Esophagus squamous epithelium (tissue), 5 donors: ENCODE data around the gene GPC5. TPM values are rescaled to one million over a fixed set of nuclear protein-coding genes. Genes with fewer than 3 reads are reported as not detected.

Experiments
- DNase-seq: peaks from one replicate; lab custom pipeline; 2025; lab: John Stamatoyannopoulos, UW
- H3K27ac ChIP-seq, 4 donors: fragments of 200-600 bp; sonication (generic); one replicate each; pipeline ENCODE4 v1.5.1; 2016 to 2019; ENCODE audit warnings: mild to moderate bottlenecking in 1 of 4
- H3K27me3 ChIP-seq, 4 donors: fragments of 200-600 bp; sonication (generic); 1 replicate in 3 of 4; 2 replicates in 1 of 4; pipeline versions ENCODE4 v1.5.1 to v1.6.0; 2017 to 2021; ENCODE audit warnings: antibody characterized with exemption in 1 of 4
- H3K36me3 ChIP-seq, 3 donors: fragments of 200-600 bp; sonication (generic); one replicate each; pipeline ENCODE4 v1.5.1; 2016 to 2019
- H3K4me1 ChIP-seq, 3 donors: fragments of 200-600 bp; sonication (generic); one replicate each; pipeline ENCODE4 v1.5.1; 2017 to 2019
- H3K4me3 ChIP-seq, 4 donors: fragments of 200-600 bp; sonication (generic); 1 replicate in 3 of 4; 2 replicates in 1 of 4; pipeline ENCODE4 v1.5.1; 2016 to 2019; ENCODE audit warnings: mild to moderate bottlenecking in 2 of 4, moderate library complexity in 1 of 4
- H3K9me3 ChIP-seq, 3 donors: fragments of 200-600 bp; sonication (generic); one replicate each; pipeline ENCODE4 v1.5.1; 2016 to 2019
- CTCF ChIP-seq, 6 experiments: fragments of 450-650 bp in 4 of 6; fragments of 200-600 bp in 2 of 6; sonication (generic) in 2 of 6; IDR thresholded peaks; one replicate each; pipeline ENCODE4 v1.5.1; 2016 to 2019; ENCODE audit warnings: antibody characterized with exemption in 6 of 6, mild to moderate bottlenecking in 4 of 6, moderate library complexity in 4 of 6
- POLR2A ChIP-seq, 4 donors: fragments of 450-650 bp; IDR thresholded peaks; one replicate each; pipeline ENCODE4 v1.6.1; 2017; ENCODE audit warnings: antibody characterized with exemption in 4 of 4, mild to moderate bottlenecking in 4 of 4, moderate library complexity in 3 of 4
- WGBS, 2 donors: methylation state at CpG; one replicate each; pipeline ENCODE4 v1.1.5; 2018; 5-methylcytosine and 5-hydroxymethylcytosine counted together
- intact Hi-C: fragments of 100-400 bp; cut with DNase I; formaldehyde crosslinking; loops from one replicate; pipeline ENCODE4 v1.15.0; 2022
- total RNA-seq, 4 donors: library from RNA; depleted of rRNA; stranded (reverse); fragments of >200 nt; gene quantifications; one replicate each; pipeline ENCODE4 v1.1.0, GENCODE V29; 2016
- donor health status: DM: yes; HTN: yes; CAD: no.

Gene GPC5
- total RNA-seq, 4 donors from 2014 or later = not detected

- H3K27ac ChIP-seq = no peak overlapping the region
- no peak for DNase-seq
- peaks cover 0 to 59% (median 11%) of the 10 kb centered on the region in 3 donors for H3K36me3 ChIP-seq
- H3K9me3 ChIP-seq = no peaks in the 10 kb centered on the region
- TF ChIP-seq CTCF (IDR thresholded peaks at IDR 0.05) (no peak), POLR2A (IDR thresholded peaks at IDR 0.05) (no peak)
- H3K4me3 ChIP-seq = no peak overlapping the region
- intact Hi-C loops = no loop called here
- H3K27me3 ChIP-seq = no peaks in the 10 kb centered on the region
- WGBS, 2 donors = 67 to 75% methylated on average over 6 of the region's 6 CpGs
- peaks cover 0 to 13% (median 0%) of the 10 kb centered on the region in 3 donors for H3K4me1 ChIP-seq
These were observed 41.4 kb upstream of the GPC5 start for GRCh38 chr13:91356919-91357612.

GRCh38 chr13:91357613-91358386, 40.6 kb upstream of the GPC5 start:
- Histone ChIP-seq H3K4me1 (peaks cover 0 to 12% (median 0%) of the 10 kb centered on the region in 3 donors), H3K27ac (no peak overlapping the region), H3K27me3 (no peaks in the 10 kb centered on the region), H3K36me3 (peaks cover 0 to 52% (median 11%) of the 10 kb centered on the region in 3 donors), H3K9me3 (no peaks in the 10 kb centered on the region), H3K4me3 (no peak overlapping the region)
- no peak for DNase-seq
- intact Hi-C loops = no loop called here
- WGBS, 2 donors = 51 to 60% methylated on average over 7 of the region's 7 CpGs
- no peak for TF ChIP-seq CTCF (IDR thresholded peaks at IDR 0.05)
- no peak for TF ChIP-seq POLR2A (IDR thresholded peaks at IDR 0.05)

GRCh38 chr13:91358387-91358782, 40.0 kb upstream of the GPC5 start:
- Histone ChIP-seq H3K4me3 (no peak overlapping the region), H3K9me3 (no peaks in the 10 kb centered on the region), H3K27me3 (no peaks in the 10 kb centered on the region), H3K27ac (no peak overlapping the region), H3K4me1 (peaks cover 0 to 8% (median 0%) of the 10 kb centered on the region in 3 donors), H3K36me3 (peaks cover 0 to 46% (median 11%) of the 10 kb centered on the region in 3 donors)
- no peak for DNase-seq
- intact Hi-C loops = no loop called here
- 42 to 51% methylated on average over 2 of the region's 2 CpGs for WGBS, 2 donors
- no peak for TF ChIP-seq CTCF (IDR thresholded peaks at IDR 0.05)
- TF ChIP-seq POLR2A (IDR thresholded peaks at IDR 0.05) = no peak

GRCh38 chr13:91359111-91359510, 39.3 kb upstream of the GPC5 start:
- Histone ChIP-seq H3K4me1 (peaks cover 0 to under 1% (median 0%) of the 10 kb centered on the region in 3 donors), H3K27me3 (no peaks in the 10 kb centered on the region), H3K27ac (no peak overlapping the region), H3K36me3 (peaks cover 0 to 38% (median 6%) of the 10 kb centered on the region in 3 donors), H3K4me3 (no peak overlapping the region), H3K9me3 (no peaks in the 10 kb centered on the region)
- DNase-seq = no peak
- WGBS, 2 donors = 79 to 90% methylated on average over 4 of the region's 4 CpGs
- intact Hi-C loops = no loop called here
- TF ChIP-seq CTCF (IDR thresholded peaks at IDR 0.05) (no peak), POLR2A (IDR thresholded peaks at IDR 0.05) (no peak)

GRCh38 chr13:91359631-91360030, 38.8 kb upstream of the GPC5 start:
- no peak for TF ChIP-seq POLR2A (IDR thresholded peaks at IDR 0.05)
- TF ChIP-seq CTCF (IDR thresholded peaks at IDR 0.05) = no peak
- Histone ChIP-seq H3K9me3 (no peaks in the 10 kb centered on the region), H3K27ac (no peak overlapping the region), H3K27me3 (no peaks in the 10 kb centered on the region), H3K4me1 (no peaks in the 10 kb centered on the region), H3K4me3 (no peak overlapping the region), H3K36me3 (peaks cover 0 to 33% (median 6%) of the 10 kb centered on the region in 3 donors)
- no peak for DNase-seq
- intact Hi-C loops = no loop called here
- WGBS, 2 donors = 53 to 66% methylated on average over 3 of the region's 3 CpGs
